ENCODE data around the gene RBL1.
"Not testable (repeated sequence)": the region's sequence is repeated elsewhere in the genome, so short reads cannot be mapped to it uniquely, and the experiment has no call there.

Gene RBL1

DNA sequence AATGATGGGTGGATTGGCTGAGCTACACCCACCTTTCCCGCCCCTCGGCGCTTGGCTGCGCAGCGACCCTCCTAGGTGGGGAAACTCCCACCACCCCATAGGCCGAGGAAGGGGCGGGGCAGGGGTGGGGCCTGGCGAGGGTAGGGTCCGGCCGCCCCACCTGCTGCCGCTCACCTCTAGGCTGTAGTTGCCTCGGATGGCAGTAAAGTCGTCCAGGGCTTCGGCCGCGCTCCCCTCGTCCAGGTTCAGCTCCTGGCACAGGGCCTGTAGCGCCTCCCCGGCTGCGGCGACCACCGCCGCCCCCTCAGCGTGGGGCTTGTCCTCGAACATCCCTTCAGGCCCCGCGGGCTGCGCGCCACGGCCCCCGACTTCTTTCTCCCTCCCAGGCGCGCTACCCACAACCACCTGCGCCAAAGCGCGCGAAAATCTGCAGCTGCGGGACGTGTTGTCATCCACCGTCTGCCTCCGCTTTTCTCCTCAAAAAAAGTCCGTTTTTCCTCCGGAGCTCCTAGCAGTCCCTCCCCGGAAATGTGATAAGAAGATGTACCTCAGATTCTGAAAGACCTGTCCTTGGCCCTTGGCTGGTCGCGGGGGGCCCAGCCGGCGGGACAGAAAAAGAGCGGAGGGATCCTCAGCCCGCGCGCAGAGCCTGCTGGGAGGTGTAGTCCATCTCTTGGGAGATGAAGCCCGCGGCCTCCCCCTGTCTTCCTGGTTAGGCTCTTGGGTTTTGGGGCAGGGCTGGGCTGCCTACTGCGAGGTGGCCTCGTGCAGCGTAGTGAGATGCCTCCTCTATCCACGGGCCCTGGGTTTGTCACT lies at the start of gene RBL1:
Gene RBL1 (minus strand): TSS at position 399 of the 816 bp plus-strand sequence. CDS start 69 bp downstream, at position 330.
- Histone ChIP-seq H3K27me3 (ENCODE audit: control insufficient read depth, insufficient read depth, low read length) (no peaks in the 10 kb centered on the region), H3K4me3 (ENCODE audit: low read length) (peak within 1 kb of the TSS; percentile 80), H3K9me3 (ENCODE audit: control insufficient read depth, low read length) (no peaks in the 10 kb centered on the region), H3K9ac (ENCODE audit: low read length) (peak within 1 kb of the TSS; percentile 76), H3K36me3 (ENCODE audit: control insufficient read depth, insufficient read depth, low read length) (no peaks in the 10 kb centered on the region), H3K4me1 (ENCODE audit: control insufficient read depth, insufficient read depth, low read length) (peaks cover 6% of the 10 kb centered on the region)

GRCh38 chr20:37144856-37145404 lies 49.1 kb upstream of the RBL1 start:
- no peaks in the 10 kb centered on the region for H3K27me3 ChIP-seq (ENCODE audit: control insufficient read depth, insufficient read depth, low read length)

GRCh38 chr20:37142708-37143107 lies 46.9 kb upstream of the RBL1 start:
- H3K27me3 ChIP-seq (ENCODE audit: control insufficient read depth, insufficient read depth, low read length): no peaks in the 10 kb centered on the region
- H3K4me1 ChIP-seq (ENCODE audit: control insufficient read depth, insufficient read depth, low read length): no peaks in the 10 kb centered on the region
- H3K9ac ChIP-seq (ENCODE audit: low read length): no peak overlapping the region
- no peaks in the 10 kb centered on the region for H3K36me3 ChIP-seq (ENCODE audit: control insufficient read depth, insufficient read depth, low read length)
- H3K9me3 ChIP-seq (ENCODE audit: control insufficient read depth, low read length): no peaks in the 10 kb centered on the region
- H3K4me3 ChIP-seq (ENCODE audit: low read length): no peak overlapping the region

More at GRCh38 chr20:37144856-37145404, 49.1 kb upstream of the RBL1 start:
- no peaks in the 10 kb centered on the region for H3K9me3 ChIP-seq (ENCODE audit: control insufficient read depth, low read length)
- H3K4me3 ChIP-seq (ENCODE audit: low read length): no peak overlapping the region
- H3K9ac ChIP-seq (ENCODE audit: low read length): no peak overlapping the region
- H3K36me3 ChIP-seq (ENCODE audit: control insufficient read depth, insufficient read depth, low read length): no peaks in the 10 kb centered on the region
- H3K4me1 ChIP-seq (ENCODE audit: control insufficient read depth, insufficient read depth, low read length): no peaks in the 10 kb centered on the region

GRCh38 chr20:37137547-37137946 lies 41.8 kb upstream of the RBL1 start:
- Histone ChIP-seq H3K36me3 (ENCODE audit: control insufficient read depth, insufficient read depth, low read length) (no peaks in the 10 kb centered on the region), H3K27me3 (ENCODE audit: control insufficient read depth, insufficient read depth, low read length) (no peaks in the 10 kb centered on the region), H3K4me1 (ENCODE audit: control insufficient read depth, insufficient read depth, low read length) (no peaks in the 10 kb centered on the region), H3K9me3 (ENCODE audit: control insufficient read depth, low read length) (no peaks in the 10 kb centered on the region), H3K4me3 (ENCODE audit: low read length) (no peak overlapping the region), H3K9ac (ENCODE audit: low read length) (no peak overlapping the region)

GRCh38 chr20:37133952-37134351 lies 38.2 kb upstream of the RBL1 start:
- Histone ChIP-seq H3K27me3 (ENCODE audit: control insufficient read depth, insufficient read depth, low read length) (no peaks in the 10 kb centered on the region), H3K9me3 (ENCODE audit: control insufficient read depth, low read length) (no peaks in the 10 kb centered on the region), H3K36me3 (ENCODE audit: control insufficient read depth, insufficient read depth, low read length) (no peaks in the 10 kb centered on the region), H3K4me3 (ENCODE audit: low read length) (no peak overlapping the region), H3K4me1 (ENCODE audit: control insufficient read depth, insufficient read depth, low read length) (no peaks in the 10 kb centered on the region), H3K9ac (ENCODE audit: low read length) (no peak overlapping the region)

GRCh38 chr20:37131486-37131885 lies 35.7 kb upstream of the RBL1 start:
- H3K9me3 ChIP-seq (ENCODE audit: control insufficient read depth, low read length): no peaks in the 10 kb centered on the region
- no peaks in the 10 kb centered on the region for H3K4me1 ChIP-seq (ENCODE audit: control insufficient read depth, insufficient read depth, low read length)
- H3K36me3 ChIP-seq (ENCODE audit: control insufficient read depth, insufficient read depth, low read length): no peaks in the 10 kb centered on the region
- H3K27me3 ChIP-seq (ENCODE audit: control insufficient read depth, insufficient read depth, low read length): no peaks in the 10 kb centered on the region
- no peak overlapping the region for H3K9ac ChIP-seq (ENCODE audit: low read length)
- H3K4me3 ChIP-seq (ENCODE audit: low read length): no peak overlapping the region

DNA sequence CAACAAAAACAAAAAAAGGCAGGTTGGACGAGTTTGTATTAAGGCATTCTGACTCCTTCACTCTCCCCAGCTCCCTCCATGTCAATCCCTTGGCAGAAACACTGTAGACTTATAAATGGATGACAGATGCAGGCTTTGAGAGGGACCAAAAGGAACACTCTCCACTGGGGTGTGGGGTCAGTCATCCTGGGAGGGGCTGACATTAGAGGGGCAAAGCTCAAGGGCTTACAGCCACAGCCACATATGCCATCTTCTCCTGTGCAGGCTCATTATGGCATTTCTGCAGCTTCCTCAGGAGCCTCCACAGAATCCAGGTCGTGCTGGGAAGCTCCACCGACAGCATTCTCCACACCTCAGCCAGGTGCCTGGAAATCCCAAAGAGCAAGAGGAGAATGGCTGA lies 33.0 kb upstream of the RBL1 start:
- Histone ChIP-seq H3K27me3 (ENCODE audit: control insufficient read depth, insufficient read depth, low read length) (no peaks in the 10 kb centered on the region), H3K9me3 (ENCODE audit: control insufficient read depth, low read length) (no peaks in the 10 kb centered on the region), H3K9ac (ENCODE audit: low read length) (no peak overlapping the region), H3K36me3 (ENCODE audit: control insufficient read depth, insufficient read depth, low read length) (no peaks in the 10 kb centered on the region), H3K4me3 (ENCODE audit: low read length) (no peak overlapping the region), H3K4me1 (ENCODE audit: control insufficient read depth, insufficient read depth, low read length) (no peaks in the 10 kb centered on the region)

DNA sequence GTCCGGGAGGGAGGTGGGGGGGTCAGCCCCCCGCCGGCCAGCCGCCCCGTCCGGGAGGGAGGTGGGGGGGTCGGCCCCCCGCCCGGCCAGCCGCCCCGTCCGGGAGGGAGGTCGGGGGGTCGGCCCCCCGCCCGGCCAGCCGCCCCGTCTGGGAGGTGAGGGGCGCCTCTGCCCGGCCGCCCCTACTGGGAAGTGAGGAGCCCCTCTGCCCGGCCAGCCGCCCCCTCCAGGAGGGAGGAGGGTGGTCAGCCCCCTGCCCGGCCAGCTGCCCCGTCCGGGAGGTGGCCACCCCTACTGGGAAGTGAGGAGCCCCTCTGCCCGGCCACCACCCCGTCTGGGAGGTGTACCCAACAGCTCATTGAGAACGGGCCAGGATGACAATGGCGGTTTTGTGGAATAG lies 30.5 kb upstream of the RBL1 start:
- not testable (repeated sequence) for H3K27me3 ChIP-seq (ENCODE audit: control insufficient read depth, insufficient read depth, low read length); H3K9me3 ChIP-seq (ENCODE audit: control insufficient read depth, low read length); H3K4me1 ChIP-seq (ENCODE audit: control insufficient read depth, insufficient read depth, low read length); H3K4me3 ChIP-seq (ENCODE audit: low read length); H3K36me3 ChIP-seq (ENCODE audit: control insufficient read depth, insufficient read depth, low read length); H3K9ac ChIP-seq (ENCODE audit: low read length)

DNA sequence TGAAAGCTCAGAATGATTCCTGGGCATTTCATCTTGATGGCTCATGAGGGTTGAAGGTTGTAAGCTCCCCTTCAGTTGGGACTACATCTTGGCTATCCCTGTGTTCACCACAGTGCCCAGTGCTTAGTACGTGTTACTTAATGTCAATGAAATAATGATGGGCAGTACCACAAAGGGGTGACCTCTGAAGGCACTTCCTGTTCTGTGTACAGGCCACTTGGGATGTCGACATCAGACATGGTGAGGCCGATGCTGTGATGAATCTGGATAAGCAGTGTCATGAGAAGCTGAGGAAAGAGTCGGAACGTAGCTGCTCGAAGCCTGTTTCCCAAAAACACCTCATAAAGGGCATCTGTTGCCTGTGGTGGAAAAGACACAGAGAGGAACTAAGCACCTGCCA lies 27.6 kb upstream of the RBL1 start:
- no peak overlapping the region for H3K4me3 ChIP-seq (ENCODE audit: low read length)
- H3K36me3 ChIP-seq (ENCODE audit: control insufficient read depth, insufficient read depth, low read length): no peaks in the 10 kb centered on the region
- H3K9ac ChIP-seq (ENCODE audit: low read length): no peak overlapping the region
- no peaks in the 10 kb centered on the region for H3K27me3 ChIP-seq (ENCODE audit: control insufficient read depth, insufficient read depth, low read length)
- H3K4me1 ChIP-seq (ENCODE audit: control insufficient read depth, insufficient read depth, low read length): no peaks in the 10 kb centered on the region
- no peaks in the 10 kb centered on the region for H3K9me3 ChIP-seq (ENCODE audit: control insufficient read depth, low read length)

GRCh38 chr20:37120497-37120896 lies 24.7 kb upstream of the RBL1 start:
- Histone ChIP-seq H3K9ac (ENCODE audit: low read length) (no peak overlapping the region), H3K27me3 (ENCODE audit: control insufficient read depth, insufficient read depth, low read length) (no peaks in the 10 kb centered on the region), H3K4me3 (ENCODE audit: low read length) (no peak overlapping the region), H3K4me1 (ENCODE audit: control insufficient read depth, insufficient read depth, low read length) (no peaks in the 10 kb centered on the region), H3K9me3 (ENCODE audit: control insufficient read depth, low read length) (no peaks in the 10 kb centered on the region), H3K36me3 (ENCODE audit: control insufficient read depth, insufficient read depth, low read length) (no peaks in the 10 kb centered on the region)

DNA sequence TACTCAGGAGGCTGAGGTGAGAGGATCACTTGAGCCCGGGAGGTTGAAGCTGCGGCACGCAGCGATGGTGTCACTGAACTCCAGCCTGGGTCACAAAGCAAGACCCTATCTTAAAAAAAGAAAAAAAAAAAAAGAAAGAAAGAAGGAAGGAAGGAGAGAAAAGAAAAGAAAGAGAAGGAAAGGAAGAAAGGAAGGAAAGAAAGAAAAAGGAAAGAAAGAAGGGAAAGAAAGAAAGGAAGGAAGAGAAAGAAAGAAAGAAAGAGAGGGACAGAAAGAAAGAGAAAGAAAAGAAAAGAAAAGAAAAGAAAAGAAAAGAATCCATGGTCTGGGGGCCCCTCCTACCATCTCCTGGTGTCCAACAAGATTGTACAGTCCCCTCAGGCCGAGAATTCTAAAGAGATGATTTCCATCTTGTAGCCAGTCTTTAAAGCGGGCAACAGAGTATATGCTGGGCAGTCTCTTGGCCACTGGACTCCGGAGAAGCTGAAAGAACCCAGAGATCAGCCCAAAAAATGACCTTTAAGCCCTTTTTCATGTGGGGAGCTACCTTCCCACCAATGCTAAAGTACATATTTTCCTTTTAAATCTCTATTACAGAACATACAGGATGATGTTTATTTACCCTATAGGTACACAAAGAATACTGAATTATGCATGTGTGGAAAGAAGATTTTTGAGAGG lies 23.7 kb upstream of the RBL1 start:
- H3K4me3 ChIP-seq (ENCODE audit: low read length): no peak overlapping the region
- no peaks in the 10 kb centered on the region for H3K9me3 ChIP-seq (ENCODE audit: control insufficient read depth, low read length)
- no peaks in the 10 kb centered on the region for H3K4me1 ChIP-seq (ENCODE audit: control insufficient read depth, insufficient read depth, low read length)
- no peak overlapping the region for H3K9ac ChIP-seq (ENCODE audit: low read length)
- H3K27me3 ChIP-seq (ENCODE audit: control insufficient read depth, insufficient read depth, low read length): no peaks in the 10 kb centered on the region
- H3K36me3 ChIP-seq (ENCODE audit: control insufficient read depth, insufficient read depth, low read length): no peaks in the 10 kb centered on the region

DNA sequence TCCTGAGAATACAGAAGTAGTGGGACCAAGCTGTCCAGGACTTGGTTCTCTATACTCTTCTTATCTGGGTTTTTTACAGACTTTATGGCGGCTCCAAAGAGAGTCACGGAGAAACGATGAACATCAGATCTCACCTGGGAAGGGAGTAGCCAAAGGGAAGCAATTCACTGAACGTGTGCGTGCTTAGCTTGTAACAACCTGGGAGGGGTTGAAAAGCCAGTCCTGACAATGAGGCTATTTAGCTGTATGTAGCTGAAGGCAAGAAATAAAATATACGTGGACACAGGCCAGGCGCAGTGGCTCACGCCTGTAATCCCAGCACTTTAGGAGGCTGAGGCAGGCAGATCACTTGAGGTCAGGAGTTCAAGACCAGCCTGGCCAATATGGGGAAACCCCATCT lies 18.2 kb upstream of the RBL1 start:
- no peak overlapping the region for H3K9ac ChIP-seq (ENCODE audit: low read length)
- no peak overlapping the region for H3K4me3 ChIP-seq (ENCODE audit: low read length)
- no peaks in the 10 kb centered on the region for H3K36me3 ChIP-seq (ENCODE audit: control insufficient read depth, insufficient read depth, low read length)
- no peaks in the 10 kb centered on the region for H3K27me3 ChIP-seq (ENCODE audit: control insufficient read depth, insufficient read depth, low read length)
- no peaks in the 10 kb centered on the region for H3K4me1 ChIP-seq (ENCODE audit: control insufficient read depth, insufficient read depth, low read length)
- no peaks in the 10 kb centered on the region for H3K9me3 ChIP-seq (ENCODE audit: control insufficient read depth, low read length)
